GM18519 (cell line): Measurements from ENCODE around the gene TAF13.
A peak's percentile ranks its signal among the peaks of the same experiment; 100 is the strongest.

Experiments used
- ATAC-seq: cut with Tn5 transposase; IDR thresholded peaks from one replicate; pipeline ENCODE4 v1.9.1; 2021; ENCODE audit warnings: mild to moderate bottlenecking, moderate library complexity; ENCODE audit not compliant: unreplicated experiment, low FRiP score

Gene TAF13, protein sequence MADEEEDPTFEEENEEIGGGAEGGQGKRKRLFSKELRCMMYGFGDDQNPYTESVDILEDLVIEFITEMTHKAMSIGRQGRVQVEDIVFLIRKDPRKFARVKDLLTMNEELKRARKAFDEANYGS

DNA sequence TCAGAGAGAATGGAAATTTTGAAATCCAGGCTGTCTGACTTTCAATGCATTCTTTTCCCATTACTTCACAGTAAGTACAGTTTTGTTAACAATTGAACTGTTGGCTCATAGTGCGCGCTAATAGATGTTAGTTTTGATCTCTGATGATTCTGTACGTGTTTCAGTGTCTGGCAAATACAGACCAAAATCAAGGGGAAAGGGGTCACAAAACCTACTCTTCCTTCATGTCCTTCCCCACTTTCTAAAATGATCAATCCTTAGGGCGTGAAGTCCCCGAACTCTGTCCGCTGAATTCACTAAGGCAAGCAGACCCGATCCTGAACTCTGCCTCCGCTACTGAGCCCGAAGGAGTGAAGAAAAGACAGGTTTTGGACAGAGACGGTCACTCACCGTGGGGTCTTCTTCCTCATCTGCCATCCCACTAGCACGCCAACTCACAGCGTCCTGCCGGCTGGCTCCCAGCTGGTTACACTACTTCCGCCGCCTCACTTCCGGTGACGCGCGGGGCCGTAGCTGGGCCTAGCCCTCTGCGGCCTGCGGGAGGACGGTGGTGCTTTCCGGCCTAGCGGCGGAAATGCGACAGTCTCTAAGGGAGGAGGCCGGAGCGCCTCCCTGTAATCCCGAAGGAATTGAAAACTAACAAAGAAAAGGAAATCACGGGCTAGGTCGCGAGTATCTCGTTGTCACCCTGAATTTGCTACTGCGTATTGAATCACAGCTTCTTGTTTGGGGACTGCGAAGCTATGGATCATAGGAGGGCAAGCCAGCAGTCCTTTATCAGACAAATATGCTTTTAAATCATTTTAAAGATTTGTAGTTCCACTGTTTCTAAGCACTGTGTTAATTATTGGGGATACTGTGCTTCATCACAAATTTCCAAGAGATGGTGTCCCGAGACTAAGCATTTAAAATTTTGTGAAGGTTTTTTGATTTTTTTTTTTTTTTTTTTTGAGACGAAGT is at the start of gene TAF13:
Gene TAF13, minus strand, starts transcription at position 473 of the 960 bp plus-strand sequence. Its CDS starts 56 bp downstream, at position 417.
- ATAC-seq: peak; percentile 95

DNA sequence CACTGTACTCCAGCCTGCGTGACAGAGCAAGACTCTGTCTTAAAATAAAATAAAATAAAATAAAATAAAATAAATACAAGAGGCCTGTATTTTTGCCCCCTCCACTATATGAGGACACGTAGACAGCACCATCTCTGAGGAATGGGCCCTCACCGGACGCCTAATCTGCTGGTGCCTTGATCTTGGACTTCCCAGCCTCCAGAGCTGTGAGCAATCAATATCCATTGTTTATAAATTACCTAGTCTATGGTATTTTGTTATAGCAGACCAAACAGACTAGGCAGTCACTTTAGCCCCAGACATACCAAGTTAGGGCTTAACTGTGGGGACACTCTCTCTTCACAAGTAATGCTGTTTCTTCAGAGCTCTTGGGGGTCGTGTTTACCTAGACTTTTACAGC is 44.6 kb upstream of the TAF13 start:
- ATAC-seq: no peak

DNA sequence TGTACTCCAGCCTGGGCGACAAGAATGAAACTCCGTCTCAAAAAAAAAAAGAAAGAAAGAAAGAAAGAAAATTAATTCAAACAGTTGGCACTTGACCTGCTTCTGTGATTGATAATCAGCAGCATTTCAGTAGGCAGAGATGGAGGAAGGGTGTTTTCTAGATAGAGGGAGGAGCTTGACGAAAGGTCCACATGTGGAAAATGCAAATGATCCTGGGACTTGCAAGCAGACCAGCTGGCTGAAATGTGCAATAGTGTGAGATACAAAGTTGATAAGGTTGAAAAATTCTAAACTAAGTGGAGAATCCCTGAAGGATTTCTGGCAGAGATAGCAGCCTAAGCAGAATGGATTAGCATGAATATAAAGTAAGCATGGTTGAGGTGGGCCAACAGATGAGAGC is 42.3 kb upstream of the TAF13 start:
- ATAC-seq: no peak

DNA sequence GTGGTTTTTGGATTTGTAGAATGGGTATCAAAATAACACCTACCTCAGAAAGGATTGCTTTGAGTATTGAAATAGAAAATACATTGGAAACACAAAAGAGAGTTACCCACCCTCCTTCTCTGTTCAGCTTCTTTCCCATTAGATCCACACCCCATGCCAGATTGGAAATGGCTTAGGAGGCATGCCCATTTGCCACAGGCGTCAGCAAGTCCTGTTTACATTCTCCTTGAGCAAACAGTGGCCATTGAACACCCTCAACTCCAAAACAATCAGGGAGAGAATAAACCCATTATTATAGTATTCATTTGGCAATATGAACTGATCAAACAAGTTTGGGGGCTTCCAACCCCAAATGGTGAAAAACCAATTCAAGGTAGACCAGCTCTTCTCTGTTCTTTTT is 40.5 kb upstream of the TAF13 start:
- no peak for ATAC-seq

DNA sequence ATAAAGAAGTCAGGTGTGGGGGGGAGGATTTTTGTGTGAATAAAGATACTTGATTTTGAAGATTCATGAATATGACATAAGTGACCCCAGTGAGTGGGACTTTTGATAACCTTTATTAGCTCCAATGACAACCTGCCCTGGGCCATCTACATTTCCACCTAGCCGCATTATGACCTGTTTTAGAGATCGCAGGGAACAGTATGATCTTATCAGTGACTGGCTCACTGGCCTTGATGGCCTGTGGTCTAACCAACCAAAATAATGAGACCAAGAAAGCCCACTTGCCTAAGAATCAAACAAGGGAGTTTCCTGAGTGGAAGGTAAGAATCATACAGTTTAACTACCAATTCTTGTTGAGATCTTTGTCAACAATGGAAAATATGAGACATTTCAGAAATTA is 39.9 kb upstream of the TAF13 start:
- no peak for ATAC-seq

DNA sequence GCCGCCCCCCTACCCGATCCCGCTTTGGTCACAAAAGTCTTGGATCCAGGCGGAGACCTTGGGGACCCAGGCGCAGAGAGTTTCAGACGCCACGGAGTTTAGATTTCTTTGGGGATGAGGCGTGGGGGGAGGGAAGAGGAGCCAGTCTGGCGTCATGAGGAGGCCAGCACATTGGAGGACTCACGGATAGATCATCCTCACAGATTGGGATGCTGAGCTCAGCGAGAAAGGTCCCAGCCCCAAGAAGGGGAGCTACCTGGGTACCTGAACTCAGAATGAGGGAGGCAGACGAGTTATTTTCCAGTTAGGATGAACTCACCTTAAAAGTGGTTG is 38.5 kb upstream of the TAF13 start:
- ATAC-seq: no peak

DNA sequence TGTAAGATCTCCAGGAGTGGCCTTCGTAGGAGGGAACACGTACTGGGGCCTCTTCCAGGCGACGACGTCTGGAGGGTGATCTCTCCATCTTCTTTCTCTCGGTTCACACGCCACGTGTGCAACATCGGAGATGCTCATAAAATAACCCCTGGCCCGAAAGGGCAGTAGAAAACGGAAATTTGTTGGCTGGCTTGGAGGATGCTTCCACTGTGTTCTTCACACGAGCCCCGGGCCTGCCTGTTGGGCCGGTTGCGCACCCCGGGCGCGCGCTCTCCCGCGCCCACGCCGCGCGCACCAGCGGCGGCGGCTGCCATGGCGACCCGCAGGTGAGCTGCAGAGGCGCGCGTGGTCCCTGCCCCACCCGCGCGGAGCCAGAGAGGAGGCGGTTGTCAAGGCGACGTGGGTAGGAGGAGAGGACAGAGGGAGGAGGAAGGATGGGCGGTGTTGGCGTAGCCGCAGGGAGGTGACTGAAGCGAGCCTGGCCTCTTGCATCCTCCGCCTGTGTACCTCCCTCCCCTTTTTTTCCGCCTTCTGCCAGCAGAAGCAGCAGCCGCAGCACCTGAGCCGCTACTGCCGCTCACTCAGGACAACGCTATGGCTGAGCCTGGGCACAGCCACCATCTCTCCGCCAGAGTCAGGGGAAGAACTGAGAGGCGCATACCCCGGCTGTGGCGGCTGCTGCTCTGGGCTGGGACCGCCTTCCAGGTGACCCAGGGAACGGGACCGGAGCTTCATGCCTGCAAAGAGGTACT is 38.0 kb upstream of the TAF13 start, which contains the start of gene ELAPOR1:
Gene ELAPOR1, plus strand, starts transcription at position 526 of the 752 bp plus-strand sequence. Its CDS starts 69 bp downstream, at position 595.
- no peak for ATAC-seq

DNA sequence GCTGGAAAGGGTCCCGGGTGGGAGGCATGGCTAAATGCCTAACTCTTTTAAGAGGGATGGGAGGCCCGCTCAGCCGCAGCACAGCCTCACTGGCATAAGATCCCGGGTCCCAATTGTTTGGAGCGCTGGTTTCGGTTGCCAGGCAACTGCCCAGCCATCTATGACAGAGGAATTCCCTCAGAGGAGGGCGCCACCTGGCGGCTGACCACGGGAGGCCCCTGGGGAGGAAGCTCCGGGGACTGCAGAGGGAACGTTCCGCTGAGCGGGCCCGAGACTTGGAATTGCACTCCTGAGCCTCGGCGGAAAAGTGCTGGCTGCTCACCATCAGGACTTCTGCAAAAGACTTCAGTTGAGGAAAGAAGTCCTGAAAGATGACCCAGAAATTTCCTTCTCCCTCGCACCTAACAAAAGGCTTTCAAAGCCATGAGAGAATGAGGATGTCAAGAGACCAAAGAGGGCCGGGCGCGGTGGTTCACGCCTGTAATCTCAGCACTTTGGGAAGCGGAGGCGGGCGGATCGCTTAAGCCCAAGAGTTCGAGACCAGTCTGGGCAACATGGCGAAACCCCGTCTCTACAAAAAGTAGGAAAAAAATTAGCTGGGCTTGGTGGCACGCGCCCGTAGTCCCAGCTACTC is 37.0 kb upstream of the TAF13 start:
- peak; percentile 51 for ATAC-seq

DNA sequence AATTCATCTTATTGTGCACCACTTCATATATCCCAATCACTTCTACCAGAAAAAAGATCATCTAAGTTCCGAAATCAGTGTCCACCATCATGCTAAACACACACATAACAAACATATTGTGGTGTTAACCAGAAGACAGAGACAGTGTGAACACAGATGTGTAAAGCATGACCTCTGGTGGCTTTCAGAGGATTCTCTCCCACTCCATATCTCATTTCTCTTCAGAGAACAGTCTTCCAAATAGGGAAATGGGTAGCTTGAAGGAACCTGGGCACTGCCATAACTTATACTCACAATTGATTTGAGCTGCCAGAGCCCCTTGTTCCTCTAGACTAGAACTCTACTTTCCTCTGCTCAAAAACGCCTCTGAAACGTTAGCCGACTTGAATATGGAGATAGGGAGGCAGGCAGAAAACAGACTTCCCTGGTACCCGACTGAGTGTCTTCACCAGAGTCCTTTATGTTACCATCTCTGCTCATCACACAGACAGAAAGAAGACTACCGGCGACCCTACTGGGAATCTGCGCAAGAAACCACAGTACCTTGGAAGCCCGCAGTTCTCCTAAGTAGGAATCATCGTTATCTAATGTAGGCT is 36.4 kb upstream of the TAF13 start:
- ATAC-seq: no peak

DNA sequence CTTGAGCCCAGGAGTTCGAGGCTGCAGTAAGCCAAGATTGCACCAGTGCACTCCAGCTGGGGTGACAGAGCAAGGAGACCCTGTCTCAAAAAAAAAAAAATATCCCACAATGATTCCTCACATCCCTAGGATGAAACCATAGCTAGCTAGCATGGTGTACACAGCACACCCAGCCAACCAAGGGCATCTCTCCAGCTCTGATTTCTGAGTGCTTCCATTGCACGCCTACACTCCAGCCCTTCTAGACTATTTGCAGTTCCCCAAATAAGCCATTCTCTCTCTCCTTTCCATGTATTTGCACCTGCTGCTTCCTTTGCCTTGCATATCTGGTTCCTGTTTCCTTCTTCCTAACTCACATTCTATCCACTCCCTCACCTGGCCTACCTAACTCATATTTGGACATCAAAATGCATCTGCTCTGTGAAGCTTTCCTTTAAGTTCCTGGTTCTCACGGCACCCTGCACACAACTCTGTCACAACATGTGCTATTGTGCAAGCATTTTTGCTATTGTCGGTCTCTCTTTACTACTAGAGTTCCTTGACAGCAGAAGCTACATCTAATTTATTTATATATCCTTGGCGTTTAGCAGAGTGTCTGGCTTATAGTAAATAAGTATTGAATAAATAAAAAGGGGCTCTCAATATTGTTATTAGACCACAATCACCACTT is 35.7 kb upstream of the TAF13 start:
- no peak for ATAC-seq

DNA sequence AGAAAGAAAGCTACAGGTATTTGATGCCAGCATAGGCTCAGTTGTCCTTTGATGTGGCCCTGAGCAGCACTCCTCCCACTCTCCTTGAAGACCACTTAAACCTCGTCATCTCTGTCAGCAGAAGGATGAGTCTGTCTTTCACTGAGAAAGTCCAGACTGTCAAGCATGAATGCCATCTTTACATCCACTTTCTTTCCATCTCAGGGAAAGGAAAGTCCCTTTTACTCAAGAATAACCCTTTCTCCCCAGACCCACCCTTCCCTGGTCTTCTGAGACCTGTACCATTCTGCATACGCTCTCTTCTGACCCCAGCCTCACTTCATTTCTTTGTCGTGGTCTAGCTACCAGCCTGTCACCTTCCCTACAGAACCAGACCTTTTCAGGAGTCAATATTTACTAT is 34.1 kb upstream of the TAF13 start:
- no peak for ATAC-seq

DNA sequence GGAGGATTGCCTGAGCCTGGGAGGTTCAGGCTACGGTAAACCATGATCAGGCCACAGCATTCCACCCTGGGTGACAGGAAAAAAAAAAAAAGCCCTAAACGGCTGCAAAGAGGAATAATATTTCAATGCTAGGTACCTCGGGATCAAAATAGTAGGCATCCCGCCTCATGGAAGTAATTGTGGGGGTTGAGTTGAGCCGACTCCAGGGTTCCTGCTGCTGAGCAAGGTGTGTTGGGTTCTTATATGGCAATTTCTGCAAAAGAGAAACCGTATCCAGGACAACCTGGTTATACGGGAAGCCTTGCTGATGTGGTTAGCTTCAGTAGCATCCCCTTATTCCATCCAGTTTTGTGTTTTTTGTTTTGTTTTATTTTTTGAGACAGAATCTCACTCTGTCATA is 32.0 kb upstream of the TAF13 start:
- ATAC-seq: no peak

DNA sequence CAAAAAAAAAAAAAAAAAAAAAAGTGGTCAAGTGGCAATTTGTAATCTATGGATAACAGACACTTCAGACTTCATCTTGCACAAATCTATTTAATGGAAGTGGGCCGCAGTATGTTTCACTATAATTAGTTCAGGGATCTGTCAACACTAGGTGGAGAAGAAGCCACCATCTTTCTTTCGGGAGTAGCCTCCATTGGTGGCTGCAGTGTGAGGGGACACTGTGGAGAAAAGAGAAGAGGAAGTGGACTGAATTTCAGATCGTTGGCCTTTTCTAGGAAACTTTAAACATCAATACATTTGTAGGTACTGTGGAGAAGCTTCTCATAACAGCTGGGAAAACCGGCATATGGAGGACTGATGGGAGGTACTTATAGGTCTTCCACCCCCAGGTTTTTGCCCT is 30.1 kb upstream of the TAF13 start:
- no peak for ATAC-seq

DNA sequence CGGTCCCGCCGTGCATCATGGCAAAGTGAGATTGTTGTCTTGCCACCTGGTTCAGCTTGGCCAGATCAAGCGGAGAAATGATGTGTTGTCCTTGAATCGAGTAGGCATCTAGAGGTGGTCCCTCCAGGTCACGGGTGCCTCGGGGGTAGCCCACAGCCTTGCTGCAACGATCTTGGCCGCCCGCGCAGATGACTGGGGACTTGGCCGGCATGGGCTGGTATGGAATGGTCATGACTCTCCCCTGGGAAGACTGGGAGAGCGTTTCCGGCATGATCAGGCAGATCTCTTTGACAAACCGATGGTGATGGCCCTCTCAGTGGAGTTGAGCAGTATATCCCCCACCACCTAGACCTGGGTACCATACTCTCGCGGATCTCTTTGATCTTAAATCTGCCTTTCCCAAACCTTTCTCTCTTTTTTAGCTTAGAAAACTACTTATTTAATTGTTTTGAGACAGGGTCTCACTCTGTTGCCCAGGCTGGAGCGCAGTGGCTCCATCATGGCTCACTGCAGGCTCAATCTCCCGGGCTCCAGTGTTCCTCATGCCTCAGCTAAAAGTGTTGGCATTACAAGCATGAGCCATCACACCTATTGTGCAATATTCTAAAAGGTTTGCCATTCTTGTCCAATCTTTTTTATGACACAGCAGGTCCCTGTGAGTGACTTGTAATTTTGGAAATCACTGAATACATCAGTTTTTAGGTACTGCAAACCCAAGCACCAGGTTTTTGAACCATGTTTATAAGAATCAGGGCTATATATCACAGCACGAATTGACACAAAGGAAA is 28.8 kb upstream of the TAF13 start:
- ATAC-seq: no peak

DNA sequence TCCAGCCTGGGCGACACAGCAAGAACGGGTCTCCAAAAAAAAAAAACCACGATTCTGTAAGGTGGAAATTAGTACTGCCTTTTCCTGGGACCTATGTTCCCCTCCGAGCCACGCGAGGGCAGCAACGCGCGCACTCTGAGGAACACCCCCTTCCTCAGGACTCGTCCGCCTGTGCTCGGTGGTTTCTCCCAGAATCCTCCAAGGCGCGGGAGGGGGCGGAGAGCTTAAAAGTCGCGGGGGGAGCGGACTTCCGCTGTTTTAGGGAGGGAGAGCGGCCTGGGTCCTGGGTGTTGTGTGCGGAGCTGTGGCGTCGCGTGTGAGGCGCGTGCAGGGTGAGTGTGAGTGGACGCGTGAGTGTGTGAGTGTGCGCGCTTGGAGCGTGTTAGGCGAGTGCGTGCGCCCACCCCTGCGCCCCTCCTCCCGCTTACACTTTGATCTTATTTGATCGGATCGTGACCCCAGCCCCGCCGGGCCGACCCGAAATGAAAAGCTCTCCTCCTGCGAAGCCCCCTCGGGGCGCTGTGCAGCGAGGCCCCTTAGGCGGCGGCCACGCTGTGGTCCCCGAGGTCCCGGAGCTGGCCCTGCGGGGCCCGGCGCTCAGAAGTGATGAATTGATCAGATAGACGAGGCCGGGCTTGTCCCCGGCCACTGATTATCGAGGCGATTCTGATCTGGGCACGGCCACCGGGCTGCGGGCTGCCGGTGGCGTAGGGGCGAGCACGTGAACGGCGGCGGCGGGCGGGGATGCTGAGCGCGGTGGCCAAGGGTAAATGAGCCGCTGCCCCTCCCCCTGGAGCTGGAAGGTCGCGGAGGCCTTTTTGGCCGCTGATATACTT is 24.4 kb upstream of the TAF13 start:
- peak; percentile 84 for ATAC-seq

DNA sequence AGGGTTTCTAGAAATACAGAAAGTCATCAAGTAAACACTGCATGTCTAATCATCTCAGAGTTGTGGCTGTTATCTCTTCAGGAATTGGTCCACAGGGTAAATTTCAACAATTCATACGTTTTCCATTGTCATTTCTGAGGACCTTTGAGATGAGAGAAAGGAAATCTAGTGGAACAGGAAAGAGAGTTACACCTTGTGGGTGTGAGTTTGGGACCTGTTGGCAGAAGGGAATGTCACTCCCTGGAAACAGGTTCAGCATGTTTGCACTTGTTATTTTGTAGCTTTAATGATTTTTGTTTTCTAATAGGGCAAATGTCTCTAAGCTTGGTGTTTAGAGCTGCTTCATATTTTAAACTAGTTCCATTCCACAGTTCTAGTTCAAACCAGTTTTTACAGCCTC is 20.3 kb upstream of the TAF13 start:
- ATAC-seq: no peak

DNA sequence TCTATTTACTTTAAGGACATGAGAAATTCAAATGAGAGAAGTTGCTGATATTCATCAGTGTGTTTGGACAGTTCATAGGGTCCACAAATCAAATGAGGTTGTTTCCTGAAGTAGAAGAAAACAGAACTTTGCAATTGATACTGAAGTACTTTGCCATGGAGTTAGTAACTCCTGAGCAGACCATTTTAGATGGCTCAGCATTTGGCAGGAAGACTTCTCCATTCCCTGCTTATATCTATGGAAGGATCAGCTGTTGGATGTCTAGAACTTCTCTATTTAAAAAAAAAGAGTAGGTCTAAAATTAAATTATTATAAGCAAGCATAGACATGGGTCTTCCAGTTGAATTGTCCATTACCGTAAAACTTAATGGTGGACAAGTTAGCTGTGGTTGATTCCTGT is 19.8 kb upstream of the TAF13 start:
- ATAC-seq: no peak

DNA sequence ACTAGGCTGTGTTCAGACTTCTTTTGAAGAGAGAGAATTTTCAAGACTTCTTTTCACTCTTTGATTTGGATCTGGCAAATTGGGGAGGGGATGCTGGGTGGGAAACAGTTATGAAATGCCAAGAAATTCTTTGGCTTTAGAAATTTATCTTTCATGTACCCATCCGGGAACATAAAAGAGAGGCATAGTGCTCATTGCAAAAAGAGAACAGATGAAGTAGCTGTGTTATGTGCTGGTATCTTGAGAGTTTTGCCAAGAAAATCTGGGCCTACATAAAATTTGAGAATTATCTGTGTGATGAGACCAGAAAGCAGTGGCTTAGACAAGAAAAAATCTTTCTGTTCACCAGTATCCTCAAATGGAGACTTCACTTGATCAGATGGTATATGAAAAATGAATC is 19.1 kb upstream of the TAF13 start:
- ATAC-seq: no peak
